AG04450 (cell line): Measurements from ENCODE around the gene GLIS1. TPM values are rescaled to one million over a fixed set of nuclear protein-coding genes. Genes with fewer than 3 reads are reported as not detected.

ENCODE experiments used
- CTCF ChIA-PET: fragments of 300-600, 350-600 bp; formaldehyde crosslinking; extraction: SDS; loops from one replicate; lab custom pipeline; 2022; ENCODE audit warnings: antibody characterized with exemption, inconsistent platforms; lab: Charles Lee
- POLR2A ChIA-PET: fragments of 350-600 bp; formaldehyde crosslinking; extraction: SDS; loops from one replicate; lab custom pipeline; 2021; ENCODE audit warnings: antibody characterized with exemption, inconsistent platforms; lab: Yijun Ruan, JAX
- DNase-seq: peaks from one replicate; pipeline ENCODE4 v3.0.0-alpha.2; 2011; ENCODE audit warnings: low read depth, low spot score
- H3K27ac ChIP-seq: one replicate; pipeline ENCODE4 v1.5.1; 2012; ENCODE audit warnings: low read depth, low read length, control low read depth
- H3K27me3 ChIP-seq: one replicate; pipeline ENCODE4 v1.6.0; 2012; ENCODE audit warnings: low read length; ENCODE audit not compliant: control insufficient read depth, insufficient read depth
- H3K4me3 ChIP-seq: 2 replicates; pipeline ENCODE4 v1.5.1; 2011; ENCODE audit warnings: mild to moderate bottlenecking, low read depth, low read length, control low read depth
- H3K9me3 ChIP-seq: 2 replicates; pipeline ENCODE4 v1.5.1; 2012; ENCODE audit warnings: low read length; ENCODE audit not compliant: control insufficient read depth, insufficient read depth
- polyA plus RNA-seq: library from polyadenylated mRNA; depleted of rRNA; stranded (reverse); fragments of >200 nt; gene quantifications from 2 replicates; pipeline ENCODE4 v1.2.3, GENCODE V29; 2011
- TF ChIP-seq, protein P1 (sequence below): IDR thresholded peaks from 2 replicates; pipeline ENCODE4 v1.5.1; 2011; ENCODE audit warnings: low read depth, low read length, control low read depth, inconsistent platforms

GLIS1 gene
- polyA plus RNA-seq, 1 experiment: 0.77 TPM

DNA sequence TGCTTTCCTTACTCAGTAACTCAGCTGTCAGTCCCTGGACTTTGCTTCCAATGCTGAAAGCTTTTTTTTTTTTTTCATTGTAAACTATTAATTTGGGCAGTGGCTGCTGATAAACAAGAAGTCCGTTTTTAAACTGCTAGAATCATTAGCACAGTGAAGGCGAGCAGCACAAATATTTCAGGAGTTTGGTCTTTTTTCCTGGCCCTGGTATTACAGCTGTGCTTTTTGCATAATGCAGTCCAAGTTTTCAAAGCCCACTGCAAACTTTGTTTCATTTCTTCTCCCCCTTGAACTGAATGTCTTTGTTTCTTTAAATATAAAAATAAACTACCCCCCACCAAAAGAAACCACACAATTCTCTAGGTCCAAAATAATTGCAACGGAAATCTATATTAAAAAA is 6.6 kb downstream of the GLIS1 start:
- Histone ChIP-seq H3K4me3 (no peak overlapping the region), H3K27ac (peak overlapping the region; percentile 79), H3K27me3 (no peaks in the 10 kb centered on the region), H3K9me3 (peaks cover 3% of the 10 kb centered on the region)
- ChIA-PET CTCF (interaction anchor here (0.6 to 1.8 kb wide), 4 partner anchors 16 to 286 kb away, joined by 3 to 4 read pairs (median 4); no protein-coding TSS in a partner anchor), POLR2A (no interaction called here)
- TF ChIP-seq, protein P1, sequence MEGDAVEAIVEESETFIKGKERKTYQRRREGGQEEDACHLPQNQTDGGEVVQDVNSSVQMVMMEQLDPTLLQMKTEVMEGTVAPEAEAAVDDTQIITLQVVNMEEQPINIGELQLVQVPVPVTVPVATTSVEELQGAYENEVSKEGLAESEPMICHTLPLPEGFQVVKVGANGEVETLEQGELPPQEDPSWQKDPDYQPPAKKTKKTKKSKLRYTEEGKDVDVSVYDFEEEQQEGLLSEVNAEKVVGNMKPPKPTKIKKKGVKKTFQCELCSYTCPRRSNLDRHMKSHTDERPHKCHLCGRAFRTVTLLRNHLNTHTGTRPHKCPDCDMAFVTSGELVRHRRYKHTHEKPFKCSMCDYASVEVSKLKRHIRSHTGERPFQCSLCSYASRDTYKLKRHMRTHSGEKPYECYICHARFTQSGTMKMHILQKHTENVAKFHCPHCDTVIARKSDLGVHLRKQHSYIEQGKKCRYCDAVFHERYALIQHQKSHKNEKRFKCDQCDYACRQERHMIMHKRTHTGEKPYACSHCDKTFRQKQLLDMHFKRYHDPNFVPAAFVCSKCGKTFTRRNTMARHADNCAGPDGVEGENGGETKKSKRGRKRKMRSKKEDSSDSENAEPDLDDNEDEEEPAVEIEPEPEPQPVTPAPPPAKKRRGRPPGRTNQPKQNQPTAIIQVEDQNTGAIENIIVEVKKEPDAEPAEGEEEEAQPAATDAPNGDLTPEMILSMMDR: no peak
- no peak for DNase-seq

DNA sequence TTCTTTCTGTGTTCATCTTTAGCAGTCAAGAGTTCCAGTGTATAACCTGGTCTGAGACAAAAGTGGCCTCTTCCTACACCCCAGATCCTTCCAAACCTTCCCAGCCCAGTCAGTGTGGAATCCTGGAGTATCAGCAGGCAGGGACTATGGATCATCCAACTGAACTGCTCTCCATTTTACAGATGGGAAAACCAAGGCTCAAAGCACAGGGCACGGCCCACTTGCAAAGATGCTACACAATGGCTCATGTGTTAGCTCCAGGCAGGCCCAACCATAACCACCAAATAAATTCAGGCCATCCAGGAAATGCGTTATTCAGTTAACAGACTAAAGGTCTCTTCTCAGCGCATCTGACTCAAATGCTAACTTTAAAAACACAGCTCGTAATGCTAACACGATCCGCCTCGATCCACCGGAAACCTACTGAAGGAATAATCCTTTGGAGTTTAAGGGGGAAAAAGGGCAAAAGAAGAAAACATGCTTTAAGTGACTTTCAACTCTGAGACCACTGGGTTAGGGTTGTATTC is 7.1 kb downstream of the GLIS1 start:
- H3K27me3 ChIP-seq: no peaks in the 10 kb centered on the region
- peaks cover 6% of the 10 kb centered on the region for H3K9me3 ChIP-seq
- TF ChIP-seq, protein P1: no peak
- POLR2A ChIA-PET: interaction anchor here (0.6 kb wide), 1 partner anchor 76 kb away, joined by 3 read pairs; no protein-coding TSS in a partner anchor
- H3K4me3 ChIP-seq: no peak overlapping the region
- peak overlapping the region; percentile 79 for H3K27ac ChIP-seq
- CTCF ChIA-PET: interaction anchor here (0.6 to 1.1 kb wide), 2 partner anchors 16 to 285 kb away, joined by 3 read pairs; no protein-coding TSS in a partner anchor
- no peak for DNase-seq

DNA sequence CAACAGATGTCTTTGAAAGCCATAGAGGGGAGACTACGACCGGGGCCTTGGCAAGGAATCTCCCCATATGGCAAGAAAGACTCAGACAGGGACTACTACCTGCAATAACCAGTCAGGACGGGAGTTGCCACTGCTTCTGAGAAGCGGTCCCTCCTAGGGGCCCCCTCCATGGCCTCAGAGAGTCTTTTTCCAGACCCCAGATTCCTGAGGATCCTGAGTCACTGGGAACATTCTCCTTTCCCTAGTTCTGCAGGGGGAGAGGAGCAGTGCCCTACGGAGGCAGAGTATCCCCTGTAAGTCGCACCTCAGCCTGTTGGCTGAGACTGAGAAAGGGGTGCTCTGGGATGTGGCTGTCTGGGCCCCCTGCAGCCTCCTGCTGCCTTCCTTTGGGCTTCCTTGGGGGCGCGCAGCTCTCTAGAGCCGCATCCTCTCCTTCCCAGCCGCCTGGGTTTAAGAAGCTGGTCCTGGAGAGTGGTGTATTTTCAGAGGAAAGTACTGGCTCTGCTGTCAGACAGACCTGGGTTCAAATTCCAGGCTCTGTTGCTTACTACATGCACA is 7.8 kb downstream of the GLIS1 start:
- CTCF ChIA-PET: interaction anchor here (1.1 kb wide), 1 partner anchor 15 kb away, joined by 3 read pairs; no protein-coding TSS in a partner anchor
- Histone ChIP-seq H3K27me3 (no peaks in the 10 kb centered on the region), H3K27ac (no peak overlapping the region), H3K9me3 (peaks cover 6% of the 10 kb centered on the region), H3K4me3 (no peak overlapping the region)
- POLR2A ChIA-PET: no interaction called here
- TF ChIP-seq, protein P1: no peak
- DNase-seq: no peak

DNA sequence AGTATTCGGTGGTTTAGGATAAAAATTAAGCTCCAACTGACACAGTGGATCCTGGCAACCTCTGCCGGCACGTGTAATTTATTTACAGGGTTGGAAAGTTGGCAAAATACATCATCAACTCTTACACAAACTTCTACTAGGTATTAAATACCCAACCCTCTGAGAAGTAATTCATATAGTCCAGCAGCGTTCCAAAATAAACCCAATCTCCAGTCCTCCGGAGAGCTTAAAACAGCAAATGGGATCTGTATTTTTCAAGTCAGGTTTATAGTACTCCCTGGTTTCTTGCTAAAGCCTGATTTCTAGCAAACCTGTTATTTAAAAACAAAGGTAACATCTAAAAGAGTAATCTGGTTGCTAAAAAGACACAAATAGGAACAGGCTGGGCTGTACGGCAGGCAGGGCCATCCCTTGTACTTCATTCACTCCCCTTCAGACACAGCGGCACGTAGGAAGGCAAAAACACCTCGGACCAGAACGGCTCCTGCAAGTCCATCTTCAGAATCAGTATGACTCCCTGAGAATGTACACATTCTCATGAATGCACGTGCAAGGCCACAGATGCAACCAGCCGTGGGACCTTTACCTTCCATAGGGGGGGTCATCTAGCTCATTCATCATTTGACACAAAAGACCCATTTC is 8.6 kb downstream of the GLIS1 start:
- Histone ChIP-seq H3K27ac (no peak overlapping the region), H3K4me3 (no peak overlapping the region), H3K27me3 (no peaks in the 10 kb centered on the region), H3K9me3 (peaks cover 6% of the 10 kb centered on the region)
- POLR2A ChIA-PET: no interaction called here
- CTCF ChIA-PET: interaction anchor here (0.6 kb wide), 1 partner anchor 24 kb away, joined by 4 read pairs; no protein-coding TSS in a partner anchor
- DNase-seq: no peak
- TF ChIP-seq, protein P1: no peak
